ENCODE data around the gene SERINC2.
"Not testable (repeated sequence)": the region's sequence is repeated elsewhere in the genome, so short reads cannot be mapped to it uniquely, and the experiment has no call there.

Gene SERINC2

GRCh38 chr1:31373897-31374486, 39.0 kb upstream of the SERINC2 start:
- Histone ChIP-seq H3K36me3 (ENCODE audit: control insufficient read depth, insufficient read depth, low read length, severe bottlenecking) (peaks cover 4% of the 10 kb centered on the region), H3K9ac (ENCODE audit: low read length) (peak overlapping the region; percentile 92), H3K27me3 (replicated peaks; ENCODE audit: control insufficient read depth, insufficient read depth, low read length) (no peaks in the 10 kb centered on the region), H3K9me3 (ENCODE audit: control insufficient read depth, low read length) (no peaks in the 10 kb centered on the region), H3K4me3 (ENCODE audit: low read length) (peak overlapping the region; percentile 67), H3K4me1 (ENCODE audit: control insufficient read depth, insufficient read depth, low read length) (peaks cover 69% of the 10 kb centered on the region)
- no peak for DNase-seq (ENCODE audit: low read depth)

GRCh38 chr1:31374511-31375196, 38.4 kb upstream of the SERINC2 start:
- Histone ChIP-seq H3K9me3 (ENCODE audit: control insufficient read depth, low read length) (no peaks in the 10 kb centered on the region), H3K4me3 (ENCODE audit: low read length) (no peak overlapping the region), H3K4me1 (ENCODE audit: control insufficient read depth, insufficient read depth, low read length) (peaks cover 74% of the 10 kb centered on the region), H3K27me3 (replicated peaks; ENCODE audit: control insufficient read depth, insufficient read depth, low read length) (no peaks in the 10 kb centered on the region), H3K36me3 (ENCODE audit: control insufficient read depth, insufficient read depth, low read length, severe bottlenecking) (no peaks in the 10 kb centered on the region), H3K9ac (ENCODE audit: low read length) (peak overlapping the region; percentile 92)
- peak; percentile 17 for DNase-seq (ENCODE audit: low read depth)

GRCh38 chr1:31376375-31377134, 36.5 kb upstream of the SERINC2 start:
- no peaks in the 10 kb centered on the region for H3K9me3 ChIP-seq (ENCODE audit: control insufficient read depth, low read length)
- peaks cover 81% of the 10 kb centered on the region for H3K4me1 ChIP-seq (ENCODE audit: control insufficient read depth, insufficient read depth, low read length)
- no peaks in the 10 kb centered on the region for H3K27me3 ChIP-seq (replicated peaks; ENCODE audit: control insufficient read depth, insufficient read depth, low read length)
- H3K9ac ChIP-seq (ENCODE audit: low read length): no peak overlapping the region
- no peak overlapping the region for H3K4me3 ChIP-seq (ENCODE audit: low read length)
- H3K36me3 ChIP-seq (ENCODE audit: control insufficient read depth, insufficient read depth, low read length, severe bottlenecking): no peaks in the 10 kb centered on the region
- peak; percentile 87 for DNase-seq (ENCODE audit: low read depth)

- Histone ChIP-seq H3K4me1 (ENCODE audit: control insufficient read depth, insufficient read depth, low read length) (peaks cover 80% of the 10 kb centered on the region), H3K4me3 (ENCODE audit: low read length) (no peak overlapping the region), H3K27me3 (replicated peaks; ENCODE audit: control insufficient read depth, insufficient read depth, low read length) (no peaks in the 10 kb centered on the region), H3K9ac (ENCODE audit: low read length) (no peak overlapping the region), H3K9me3 (ENCODE audit: control insufficient read depth, low read length) (no peaks in the 10 kb centered on the region), H3K36me3 (ENCODE audit: control insufficient read depth, insufficient read depth, low read length, severe bottlenecking) (no peaks in the 10 kb centered on the region)
- no peak for DNase-seq (ENCODE audit: low read depth)
Measured at GRCh38 chr1:31377364-31377863, 35.6 kb upstream of the SERINC2 start.

- Histone ChIP-seq H3K27me3 (replicated peaks; ENCODE audit: control insufficient read depth, insufficient read depth, low read length) (no peaks in the 10 kb centered on the region), H3K9me3 (ENCODE audit: control insufficient read depth, low read length) (no peaks in the 10 kb centered on the region), H3K9ac (ENCODE audit: low read length) (no peak overlapping the region), H3K36me3 (ENCODE audit: control insufficient read depth, insufficient read depth, low read length, severe bottlenecking) (no peaks in the 10 kb centered on the region), H3K4me3 (ENCODE audit: low read length) (no peak overlapping the region), H3K4me1 (ENCODE audit: control insufficient read depth, insufficient read depth, low read length) (peaks cover 79% of the 10 kb centered on the region)
- no peak for DNase-seq (ENCODE audit: low read depth)
Measured at GRCh38 chr1:31378001-31378400, 35.0 kb upstream of the SERINC2 start.

- Histone ChIP-seq H3K27me3 (replicated peaks; ENCODE audit: control insufficient read depth, insufficient read depth, low read length) (no peaks in the 10 kb centered on the region), H3K9ac (ENCODE audit: low read length) (no peak overlapping the region), H3K9me3 (ENCODE audit: control insufficient read depth, low read length) (no peaks in the 10 kb centered on the region), H3K4me1 (ENCODE audit: control insufficient read depth, insufficient read depth, low read length) (peaks cover 65% of the 10 kb centered on the region), H3K4me3 (ENCODE audit: low read length) (no peak overlapping the region), H3K36me3 (ENCODE audit: control insufficient read depth, insufficient read depth, low read length, severe bottlenecking) (no peaks in the 10 kb centered on the region)
- no peak for DNase-seq (ENCODE audit: low read depth)
Measured at GRCh38 chr1:31380181-31380580, 32.8 kb upstream of the SERINC2 start.

- Histone ChIP-seq H3K36me3 (ENCODE audit: control insufficient read depth, insufficient read depth, low read length, severe bottlenecking) (no peaks in the 10 kb centered on the region), H3K9ac (ENCODE audit: low read length) (peak overlapping the region; percentile 54), H3K9me3 (ENCODE audit: control insufficient read depth, low read length) (no peaks in the 10 kb centered on the region), H3K4me3 (ENCODE audit: low read length) (peak overlapping the region; percentile 12), H3K27me3 (replicated peaks; ENCODE audit: control insufficient read depth, insufficient read depth, low read length) (peaks cover 3% of the 10 kb centered on the region), H3K4me1 (ENCODE audit: control insufficient read depth, insufficient read depth, low read length) (peaks cover 55% of the 10 kb centered on the region)
- DNase-seq (ENCODE audit: low read depth): peak; percentile 17
Measured at GRCh38 chr1:31381394-31382294, 31.4 kb upstream of the SERINC2 start.

GRCh38 chr1:31382379-31382989, 30.5 kb upstream of the SERINC2 start:
- peaks cover 51% of the 10 kb centered on the region for H3K4me1 ChIP-seq (ENCODE audit: control insufficient read depth, insufficient read depth, low read length)
- H3K36me3 ChIP-seq (ENCODE audit: control insufficient read depth, insufficient read depth, low read length, severe bottlenecking): no peaks in the 10 kb centered on the region
- H3K27me3 ChIP-seq (replicated peaks; ENCODE audit: control insufficient read depth, insufficient read depth, low read length): peaks cover 3% of the 10 kb centered on the region
- no peak for DNase-seq (ENCODE audit: low read depth)
- no peaks in the 10 kb centered on the region for H3K9me3 ChIP-seq (ENCODE audit: control insufficient read depth, low read length)
- peak overlapping the region; percentile 10 for H3K9ac ChIP-seq (ENCODE audit: low read length)
- peak overlapping the region; percentile 12 for H3K4me3 ChIP-seq (ENCODE audit: low read length)

GRCh38 chr1:31383967-31384366, 29.0 kb upstream of the SERINC2 start:
- no peak overlapping the region for H3K4me3 ChIP-seq (ENCODE audit: low read length)
- no peaks in the 10 kb centered on the region for H3K36me3 ChIP-seq (ENCODE audit: control insufficient read depth, insufficient read depth, low read length, severe bottlenecking)
- H3K27me3 ChIP-seq (replicated peaks; ENCODE audit: control insufficient read depth, insufficient read depth, low read length): peaks cover 3% of the 10 kb centered on the region
- H3K9ac ChIP-seq (ENCODE audit: low read length): no peak overlapping the region
- no peaks in the 10 kb centered on the region for H3K9me3 ChIP-seq (ENCODE audit: control insufficient read depth, low read length)
- DNase-seq (ENCODE audit: low read depth): no peak
- H3K4me1 ChIP-seq (ENCODE audit: control insufficient read depth, insufficient read depth, low read length): peaks cover 42% of the 10 kb centered on the region

GRCh38 chr1:31386576-31387243, 26.3 kb upstream of the SERINC2 start:
- H3K9me3 ChIP-seq (ENCODE audit: control insufficient read depth, low read length); H3K27me3 ChIP-seq (replicated peaks; ENCODE audit: control insufficient read depth, insufficient read depth, low read length); H3K4me3 ChIP-seq (ENCODE audit: low read length); H3K9ac ChIP-seq (ENCODE audit: low read length); DNase-seq (ENCODE audit: low read depth); H3K36me3 ChIP-seq (ENCODE audit: control insufficient read depth, insufficient read depth, low read length, severe bottlenecking): not testable (repeated sequence)
- peaks cover 18% of the 10 kb centered on the region for H3K4me1 ChIP-seq (ENCODE audit: control insufficient read depth, insufficient read depth, low read length)
